OCI-M2 (cell line): ENCODE results near the gene STK35.

Experiments
- DNase-seq: peaks from one replicate; lab custom pipeline; 2025; ENCODE audit not compliant: unreplicated experiment; lab: John Stamatoyannopoulos, UW

The STK35 gene

DNA sequence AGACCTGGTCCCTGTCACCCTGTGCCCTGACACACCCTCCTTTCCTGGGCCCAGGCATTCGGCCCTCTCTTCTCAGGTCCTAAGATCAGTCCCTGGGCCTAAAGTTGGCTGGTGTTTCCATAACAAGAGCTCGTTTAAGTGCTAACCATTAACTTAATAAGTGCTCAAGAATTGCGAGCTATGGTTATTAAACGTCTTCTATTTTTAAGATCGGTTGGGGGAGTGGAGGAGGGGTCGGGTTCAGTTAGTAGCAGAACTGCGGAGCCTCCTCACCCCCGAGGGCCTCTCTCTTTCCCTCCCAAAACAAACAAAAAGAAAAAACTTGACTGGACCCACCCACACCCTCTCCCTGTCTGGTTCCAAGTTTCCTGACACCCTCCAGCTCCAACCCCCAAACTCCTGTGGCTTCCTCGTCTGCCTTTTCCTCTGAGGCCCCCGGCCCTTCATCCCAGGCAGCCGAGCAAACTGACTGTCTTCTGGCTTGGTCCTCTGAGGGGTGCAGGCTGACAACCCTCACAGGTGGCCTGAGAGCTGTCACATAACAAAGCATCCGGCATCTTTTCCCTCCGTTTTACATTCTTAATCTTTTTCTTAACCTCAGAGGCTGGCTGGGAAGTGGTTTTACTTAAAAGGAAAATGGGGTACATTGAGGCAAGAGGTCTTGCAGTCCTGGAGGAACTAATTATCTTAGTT, 2.0 kb downstream of the STK35 start:
- DNase-seq: no peak

DNA sequence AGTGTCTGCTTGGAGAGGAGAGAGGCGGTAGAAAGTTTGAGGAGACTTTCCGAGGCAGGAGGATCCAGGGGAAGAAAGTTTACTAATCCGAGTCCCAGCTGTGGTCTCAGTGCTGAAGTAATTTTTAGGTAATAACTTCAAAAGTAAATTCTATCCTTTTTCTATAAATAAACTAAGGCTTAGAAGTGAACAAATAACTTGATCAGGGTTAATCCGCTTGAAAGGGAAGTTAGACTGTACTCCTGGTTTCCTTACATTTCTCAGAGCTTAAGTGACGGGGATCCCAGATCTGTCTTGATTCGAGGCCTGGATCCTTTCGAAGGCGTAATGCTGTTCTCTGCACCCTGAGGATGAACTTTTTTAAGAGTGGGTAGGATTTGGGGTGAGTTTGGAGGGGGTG, 2.6 kb downstream of the STK35 start:
- no peak for DNase-seq

DNA sequence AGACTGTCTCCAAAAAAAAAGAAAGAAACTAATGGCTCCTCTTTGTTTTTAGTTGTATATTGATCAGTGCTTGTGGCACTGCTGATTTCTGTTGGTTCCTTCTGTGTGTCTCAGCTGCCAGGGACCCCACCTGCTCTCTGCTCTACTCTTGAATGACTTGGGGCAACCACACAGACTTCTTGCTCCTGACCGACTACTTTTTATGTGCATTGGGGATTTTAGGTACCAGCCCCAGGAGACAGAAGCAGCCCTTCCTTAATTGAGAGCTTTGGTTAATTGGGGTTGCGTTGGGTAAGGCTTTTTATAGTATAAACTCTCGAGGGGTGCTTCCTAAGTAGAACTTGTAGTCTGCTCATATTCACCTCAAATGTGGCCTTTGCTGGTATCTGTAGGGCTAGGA, 6.9 kb downstream of the STK35 start:
- DNase-seq: no peak

DNA sequence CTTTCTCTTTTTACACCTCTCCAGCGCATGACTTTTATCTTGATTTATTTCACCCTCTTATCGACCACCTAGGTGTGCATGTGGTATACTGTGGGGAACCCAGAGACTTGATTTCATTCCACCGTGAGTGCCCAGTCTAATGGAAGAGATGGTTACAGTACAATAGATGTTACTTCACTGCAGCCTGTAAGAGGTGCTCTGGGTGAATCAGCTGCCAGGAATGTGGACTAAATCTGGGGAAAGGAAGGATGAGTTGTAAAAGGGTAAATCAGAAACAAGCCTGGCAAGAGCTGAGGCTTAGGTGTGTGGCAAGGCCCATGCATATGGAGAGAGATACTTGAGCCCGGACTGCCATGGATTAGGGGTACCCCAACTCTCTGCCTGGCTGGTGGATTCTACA, 7.4 kb downstream of the STK35 start:
- no peak for DNase-seq

DNA sequence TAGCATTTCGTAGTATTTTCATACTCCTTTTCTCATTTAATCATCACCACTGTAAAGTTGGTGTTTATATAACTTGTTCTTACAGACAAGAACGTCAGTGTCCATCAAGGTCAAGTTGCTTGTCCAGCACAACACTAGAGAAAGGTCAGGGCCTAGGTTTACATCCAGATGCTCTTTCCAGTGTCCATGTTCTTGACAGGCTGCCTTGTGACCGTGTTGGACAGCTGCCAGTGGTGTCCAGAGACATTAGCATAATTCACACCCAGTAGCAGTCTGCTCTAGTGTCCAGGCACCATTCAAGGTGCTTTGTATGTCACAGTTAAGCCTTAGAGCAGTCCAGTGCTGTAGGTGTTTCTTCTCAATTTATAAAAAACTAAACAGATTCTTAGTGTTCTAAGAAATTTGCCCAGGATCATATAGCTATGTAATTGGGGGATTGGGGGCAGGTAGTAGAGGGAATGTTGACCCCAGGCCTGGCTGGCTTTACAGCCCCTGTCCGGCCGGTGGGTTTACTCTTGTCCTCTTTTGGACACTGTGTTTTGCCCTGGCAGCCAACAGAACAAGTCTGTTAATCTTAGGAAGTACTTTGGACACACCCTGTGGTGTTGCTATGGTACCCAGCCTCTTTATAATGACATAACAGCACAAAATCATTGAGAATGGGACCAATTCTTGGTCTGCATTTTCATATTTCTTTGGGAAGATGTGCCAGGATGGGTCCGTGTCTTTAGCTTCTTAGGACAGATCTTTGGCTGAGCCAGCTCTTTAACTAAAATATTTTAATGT, 8.0 kb downstream of the STK35 start:
- no peak for DNase-seq

DNA sequence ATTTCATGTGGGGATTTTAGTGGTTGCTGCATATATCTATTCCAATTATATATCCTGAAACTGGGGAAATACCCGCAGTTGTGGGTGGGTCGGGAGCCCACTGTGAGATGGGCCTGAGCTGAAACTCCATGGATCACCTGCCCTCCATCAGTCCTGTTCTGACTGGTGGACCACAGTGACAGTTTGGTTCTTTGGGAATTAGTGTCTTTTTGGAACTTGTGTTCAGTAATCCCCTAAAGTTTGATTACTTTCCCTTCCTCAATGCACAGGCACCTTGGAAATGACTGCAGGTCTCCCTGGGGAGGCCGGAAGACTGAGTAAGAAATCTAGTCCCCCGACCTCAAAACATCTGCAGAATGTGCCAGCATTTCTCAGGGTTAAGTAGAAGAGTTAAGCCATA, 11.3 kb downstream of the STK35 start:
- no peak for DNase-seq

DNA sequence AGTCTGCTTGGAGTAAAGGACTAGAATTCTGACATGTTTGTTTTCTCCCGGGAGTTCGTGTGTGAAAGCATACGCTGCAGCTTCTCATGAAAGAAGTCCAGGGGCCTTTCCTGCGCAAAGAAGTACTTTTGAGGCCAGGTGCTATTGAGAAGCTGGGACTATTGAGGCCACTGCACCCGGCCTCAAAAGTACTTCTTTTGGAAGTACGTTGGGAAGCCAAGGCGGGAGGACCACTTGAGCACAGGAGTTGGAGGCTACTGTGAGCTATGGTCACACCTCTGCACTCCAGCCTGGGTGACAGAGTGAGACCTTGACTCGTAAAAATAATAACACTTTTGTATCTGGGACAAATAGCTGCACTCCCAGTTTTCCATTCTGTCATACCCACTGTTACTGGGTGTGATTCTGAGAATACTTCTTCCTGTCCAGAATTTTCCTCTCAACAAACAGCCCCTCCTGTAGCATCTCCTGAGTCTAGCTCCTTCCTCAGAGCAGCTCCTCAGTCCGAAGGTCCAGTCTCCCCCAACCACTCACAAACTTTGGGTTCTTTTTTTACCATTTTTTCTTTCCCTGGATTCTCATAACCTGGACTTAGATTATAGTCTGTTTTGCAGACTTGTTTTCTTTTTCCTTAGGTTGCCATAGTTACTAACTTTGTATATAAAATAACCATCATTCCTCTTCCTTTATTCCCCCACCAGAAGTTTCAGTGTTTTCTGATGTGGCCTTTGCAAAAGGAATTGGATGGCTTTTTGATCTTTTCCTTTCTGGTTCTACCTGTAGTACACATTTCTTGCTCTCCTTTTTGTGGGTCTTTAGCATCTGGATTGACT, 12.7 kb downstream of the STK35 start:
- no peak for DNase-seq

DNA sequence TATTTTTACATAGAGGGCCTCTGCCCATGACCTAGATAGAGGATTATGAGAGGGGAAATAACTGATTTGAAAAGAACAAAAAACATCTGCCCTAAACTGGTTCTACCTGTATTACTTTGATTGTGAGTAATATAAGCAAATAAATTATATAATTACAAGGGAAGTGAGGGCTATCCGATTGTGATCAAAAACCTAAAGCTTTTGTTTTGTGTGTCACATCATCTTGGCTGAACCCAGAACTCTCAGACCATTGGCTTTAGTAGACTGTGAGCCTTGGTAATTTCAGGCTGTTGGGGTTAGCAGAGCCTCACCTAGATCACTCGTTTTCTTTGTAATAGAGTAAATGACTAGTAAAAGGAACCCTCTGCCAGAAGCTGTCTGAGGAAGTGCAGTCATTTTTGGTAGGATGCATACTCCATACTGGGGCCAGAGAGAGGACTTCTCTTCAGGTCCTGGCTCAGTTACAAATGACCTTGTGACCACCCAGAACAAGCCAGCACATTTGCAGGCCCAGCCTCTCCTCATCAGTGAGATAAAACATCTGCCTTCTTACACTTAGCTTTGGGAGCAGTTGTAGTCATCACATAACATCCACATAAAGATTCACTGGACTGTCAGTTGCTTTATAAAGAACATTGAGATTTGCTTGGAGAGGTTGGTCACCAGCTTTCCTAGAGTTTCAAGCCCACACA, 13.5 kb downstream of the STK35 start:
- no peak for DNase-seq

DNA sequence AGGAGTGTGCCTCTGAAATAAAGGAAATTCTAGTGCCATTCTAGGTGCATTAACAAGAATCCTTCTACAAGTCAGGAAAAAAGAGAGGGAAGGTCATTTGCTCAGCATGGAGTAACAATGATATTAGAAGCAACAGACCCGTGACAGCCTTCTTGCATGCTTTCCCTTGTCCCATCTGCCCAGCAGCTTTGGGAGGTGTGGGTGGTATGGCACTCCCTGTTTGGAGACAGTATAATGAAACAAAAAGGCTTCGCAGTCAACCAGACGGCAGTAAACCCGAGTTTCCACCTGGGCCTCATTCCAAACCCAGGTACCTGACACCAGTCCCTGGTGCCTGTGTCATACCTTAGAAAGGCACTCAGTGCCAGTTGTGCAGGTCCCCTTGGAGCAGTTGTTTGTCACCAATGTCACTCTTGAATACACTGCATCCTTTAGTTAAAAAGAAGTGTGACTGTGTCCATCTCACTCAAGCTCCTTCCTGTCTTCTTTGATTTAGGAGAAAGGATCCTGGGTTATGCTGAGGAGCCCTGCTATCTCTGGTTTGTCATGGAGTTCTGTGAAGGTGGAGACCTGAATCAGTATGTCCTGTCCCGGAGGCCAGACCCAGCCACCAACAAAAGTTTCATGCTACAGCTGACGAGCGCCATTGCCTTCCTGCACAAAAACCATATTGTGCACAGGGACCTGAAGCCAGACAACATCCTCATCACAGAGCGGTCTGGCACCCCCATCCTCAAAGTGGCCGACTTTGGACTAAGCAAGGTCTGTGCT, 14.7 kb downstream of the STK35 start:
- no peak for DNase-seq

DNA sequence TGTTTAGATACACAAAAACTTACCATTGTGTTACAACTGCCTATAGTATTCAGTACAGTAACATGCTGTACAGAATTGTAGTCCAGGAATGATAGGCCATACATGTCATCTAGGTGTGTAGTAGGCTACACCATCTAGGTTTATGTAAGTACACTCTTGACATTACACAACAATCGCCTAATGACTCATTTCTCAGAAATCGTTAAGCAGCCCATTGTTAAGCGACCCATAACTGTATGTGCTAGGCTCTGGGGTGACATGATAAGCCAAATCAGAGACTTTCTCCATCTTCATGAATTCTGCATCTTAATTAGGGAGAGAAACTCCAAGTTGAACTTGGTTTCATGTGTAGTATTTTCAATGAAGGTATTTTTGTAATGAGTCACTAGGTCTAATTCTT, 17.2 kb downstream of the STK35 start:
- no peak for DNase-seq

DNA sequence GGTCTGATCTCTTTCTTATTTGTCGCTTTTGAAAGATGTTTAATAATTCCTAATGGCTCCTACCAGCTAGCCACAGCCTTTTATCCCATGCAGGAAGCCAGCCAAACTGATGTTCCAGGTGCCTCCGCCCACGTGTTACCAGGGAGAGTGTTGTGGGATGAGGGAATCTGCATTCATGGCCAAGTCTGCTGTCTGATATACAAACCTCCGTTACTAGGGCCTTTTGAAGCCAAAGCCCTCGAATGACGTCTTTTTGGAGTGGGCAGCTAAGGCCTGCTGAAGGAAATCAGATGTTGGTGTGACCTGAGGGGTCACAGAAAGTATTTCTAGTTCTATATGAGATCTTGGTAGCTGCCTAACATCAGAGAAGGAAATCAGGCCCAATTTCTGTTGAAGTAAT, 21.3 kb downstream of the STK35 start:
- DNase-seq: no peak

DNA sequence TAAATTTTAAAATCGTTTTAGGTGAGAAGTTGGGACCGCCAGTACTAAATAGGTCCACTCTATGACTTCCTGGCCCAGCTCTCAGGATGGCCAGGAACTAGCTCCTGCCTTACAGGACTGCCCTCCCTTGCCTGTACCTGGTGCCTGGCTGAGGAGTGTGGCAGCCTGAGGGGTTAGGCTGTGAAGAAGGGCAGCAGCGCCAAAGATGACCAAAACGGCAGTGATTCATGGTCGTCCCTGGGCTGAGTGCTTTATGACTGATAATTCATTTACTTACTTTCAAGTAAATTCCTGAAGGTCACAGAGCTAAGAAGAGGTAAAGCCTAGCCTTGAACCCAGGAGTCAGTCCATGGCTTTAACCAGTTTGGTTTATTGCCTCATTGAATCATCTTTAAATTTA, 22.1 kb downstream of the STK35 start:
- no peak for DNase-seq

DNA sequence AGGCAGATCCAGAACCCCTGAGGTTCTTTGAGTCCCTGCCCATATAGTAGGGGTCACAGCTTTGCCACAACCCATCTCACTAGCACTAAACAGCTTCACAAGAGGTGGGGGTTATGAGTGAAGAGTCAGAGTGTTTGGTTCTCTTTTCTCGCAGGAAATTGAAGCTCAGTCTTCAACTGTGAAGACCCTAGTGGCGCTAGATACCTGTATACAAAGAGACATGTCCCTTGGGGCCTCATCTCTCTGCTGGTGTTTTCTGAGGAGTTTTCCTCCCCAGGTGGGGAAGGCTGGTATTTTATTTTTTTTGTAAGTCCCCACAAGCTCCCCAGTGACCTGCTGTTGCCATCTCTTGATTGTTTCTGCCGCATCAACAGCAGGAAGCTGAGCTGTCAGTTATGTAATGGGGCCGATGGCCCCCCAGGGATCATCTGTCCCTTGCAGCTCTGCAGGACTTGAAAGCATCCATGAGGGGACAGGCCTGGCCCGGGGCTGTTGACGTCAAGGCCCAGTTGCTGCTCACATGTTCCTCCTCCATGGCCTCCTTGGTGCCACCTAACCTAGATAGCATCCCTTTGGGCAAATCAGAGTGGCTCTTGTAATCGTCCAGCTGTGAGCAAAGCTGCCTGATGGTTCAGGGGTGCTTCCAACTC, 23.1 kb downstream of the STK35 start:
- DNase-seq: no peak

DNA sequence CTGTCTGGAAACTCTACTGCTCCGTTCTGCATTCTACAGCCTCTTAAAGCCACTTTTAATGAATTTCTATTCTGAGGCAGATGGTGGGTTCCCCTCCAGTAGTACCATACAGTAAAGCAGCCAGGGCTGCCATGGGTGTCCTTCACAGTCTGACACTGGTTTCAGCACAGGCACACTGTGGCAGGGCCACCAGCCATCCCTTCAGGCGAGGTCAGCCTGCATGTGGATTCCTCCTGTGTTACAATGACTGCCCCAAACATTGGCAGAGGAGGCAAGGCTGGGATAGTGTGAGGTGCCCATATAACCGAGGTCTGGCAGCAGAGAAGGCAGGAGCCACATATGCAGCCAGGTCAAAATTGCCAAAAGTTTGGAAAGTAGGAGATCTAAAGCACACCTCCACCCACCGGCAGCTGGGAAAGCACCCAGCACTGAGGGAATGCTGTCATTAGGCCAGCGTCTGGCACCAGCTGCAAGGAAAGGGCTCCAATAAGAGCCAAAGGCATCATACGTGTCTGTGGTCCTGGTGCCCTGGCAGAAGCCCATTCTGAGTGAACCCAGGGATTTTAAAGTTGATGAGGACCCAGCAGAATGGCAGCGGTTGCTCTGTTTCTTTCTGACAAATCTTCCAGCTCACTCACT, 24.0 kb downstream of the STK35 start:
- no peak for DNase-seq

DNA sequence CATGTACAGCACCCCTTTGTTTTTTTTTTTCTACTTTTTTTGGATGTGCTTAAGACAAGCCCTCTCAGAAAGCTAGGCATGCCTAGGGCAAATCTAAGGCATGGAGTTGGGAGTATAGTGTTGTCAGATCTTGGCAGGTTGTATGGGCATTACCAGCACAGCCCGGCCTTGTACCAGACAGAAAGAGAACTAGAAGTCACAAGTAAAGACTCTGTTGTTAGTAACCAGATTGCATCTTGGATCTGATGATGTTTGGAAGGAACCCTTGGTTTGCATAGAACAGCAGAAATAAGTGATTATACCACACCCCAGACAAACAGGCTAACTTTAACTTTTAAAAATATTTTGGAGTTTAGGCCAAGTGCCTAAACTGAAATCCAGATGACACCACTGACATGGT, 25.6 kb downstream of the STK35 start:
- DNase-seq: no peak

DNA sequence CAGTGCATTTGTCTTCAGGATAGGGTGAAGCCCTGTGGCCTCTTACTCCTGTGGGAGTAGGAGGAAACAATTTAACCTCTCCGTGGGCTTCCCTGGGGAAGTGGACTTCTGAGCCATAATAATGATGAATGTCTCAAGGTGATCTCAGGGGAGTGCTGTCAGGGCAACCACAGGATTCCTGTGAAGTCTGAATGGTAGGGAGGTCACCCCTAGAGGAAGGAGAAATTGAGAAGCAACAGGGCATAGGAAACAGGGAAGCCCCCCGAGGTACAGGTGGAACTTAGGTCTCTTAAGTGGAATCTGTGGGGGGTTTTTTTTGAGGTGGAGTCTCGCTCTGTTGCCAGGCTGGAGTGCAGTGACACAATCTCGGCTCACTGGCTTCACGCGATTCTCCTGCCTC, 26.9 kb downstream of the STK35 start:
- DNase-seq: no peak

DNA sequence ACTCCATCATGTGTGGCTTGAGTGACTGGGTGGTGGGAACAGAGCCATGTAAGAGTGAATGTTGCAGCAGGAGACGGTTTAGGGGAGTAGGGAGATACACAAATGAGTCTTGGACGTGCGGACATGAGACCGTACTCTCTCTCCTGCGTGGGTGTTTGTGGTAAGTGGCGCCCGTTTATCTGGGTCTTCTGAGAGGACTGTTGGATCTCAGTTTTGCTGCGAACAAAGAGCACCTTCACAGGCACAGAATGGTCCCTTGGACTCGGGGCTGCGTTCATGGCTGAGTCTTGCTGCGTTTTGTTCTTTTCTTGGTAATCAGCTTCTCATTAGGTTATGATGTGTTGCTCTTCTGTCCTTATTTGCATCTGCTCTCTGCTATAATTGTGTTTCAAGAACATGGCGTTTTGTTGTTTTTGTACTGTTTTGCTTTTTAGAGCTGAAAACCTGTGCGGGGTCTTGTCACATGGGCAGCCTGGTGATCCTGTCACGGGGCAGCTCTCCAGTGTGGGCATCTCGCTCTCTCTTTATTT, 28.5 kb downstream of the STK35 start:
- no peak for DNase-seq

DNA sequence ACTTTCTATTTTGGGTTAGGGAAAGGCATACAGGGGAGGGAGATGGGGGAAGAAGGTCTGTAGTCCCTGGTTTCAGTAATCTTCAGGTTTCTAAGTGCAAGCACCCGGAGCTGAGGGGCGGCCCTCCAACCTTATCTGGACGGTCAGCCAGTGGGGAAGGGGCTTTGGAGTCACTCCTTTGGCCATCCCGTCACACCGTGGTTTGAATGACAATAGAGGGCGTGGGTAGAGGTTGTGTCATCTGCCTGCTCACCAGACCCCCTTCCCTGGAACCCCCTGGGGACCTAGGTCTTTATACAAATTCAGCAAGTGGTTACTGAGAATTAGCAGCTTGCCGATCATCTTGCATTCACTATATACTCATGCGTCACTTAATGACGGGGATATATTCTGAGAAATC, 29.1 kb downstream of the STK35 start:
- no peak for DNase-seq

DNA sequence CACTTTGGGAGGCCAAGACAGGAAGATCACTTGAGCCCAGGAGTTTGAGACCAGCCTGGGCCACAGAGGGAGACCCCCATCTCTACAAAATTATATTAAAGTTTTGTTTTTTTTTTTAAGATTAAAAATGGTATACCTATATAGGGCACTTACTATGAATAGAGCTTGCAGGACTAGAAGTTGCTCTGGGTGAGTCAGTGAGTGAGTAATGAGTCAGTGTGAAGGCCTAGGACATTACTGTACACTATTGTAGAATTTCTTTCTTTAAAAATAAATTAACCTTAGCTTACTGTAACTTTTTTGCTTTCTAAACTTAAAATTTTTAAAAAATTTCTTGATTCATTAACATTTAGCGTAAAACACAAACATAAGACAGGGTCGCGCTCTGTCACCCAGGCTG, 29.7 kb downstream of the STK35 start:
- DNase-seq: no peak
